GM12878 (cell line): ENCODE measurements around the gene HCFC1. TPM values are rescaled to one million over a fixed set of nuclear protein-coding genes. Genes with fewer than 3 reads are reported as not detected.

Experiments used
- ATAC-seq: fragments of 200-7000 bp; cut with Tn5 transposase; 3 replicates; pipeline ENCODE4 v1.9.1; 2020; ENCODE audit warnings: mild to moderate bottlenecking, moderate library complexity
- BruUV-seq: library from RNA; stranded (reverse); fragments of 400-500 nt; replicated peaks from 2 replicates; lab custom pipeline; 2021; lab: Mats Ljungman, UMichigan
- CTCF ChIA-PET: fragments of 300-600 bp; sonication (Branson Sonifier 250); formaldehyde crosslinking; extraction: SDS; loops from one replicate; lab custom pipeline; 2021; ENCODE audit warnings: inconsistent platforms; lab: Yijun Ruan, JAX
- POLR2A ChIA-PET: fragments of 350-600 bp; formaldehyde crosslinking; extraction: SDS; loops from one replicate; lab custom pipeline; 2021; ENCODE audit warnings: inconsistent platforms; lab: Charles Lee
- RAD21 ChIA-PET: fragments of 300-600 bp; sonication (Branson Sonifier 250); formaldehyde crosslinking; loops from one replicate; lab custom pipeline; 2023; ENCODE audit warnings: antibody characterized with exemption; ENCODE audit not compliant: unreplicated experiment; lab: Charles Lee
- SMC1A ChIA-PET: fragments of 300-600 bp; sonication (Branson Sonifier 250); formaldehyde crosslinking; loops from one replicate; lab custom pipeline; 2023; ENCODE audit not compliant: unreplicated experiment, uncharacterized antibody; lab: Charles Lee
- DNase-seq: peaks from one replicate; pipeline ENCODE4 v3.0.0-alpha.2; 2011; ENCODE audit warnings: low read depth, low spot score
- FAIRE-seq: peaks from 3 replicates; lab custom pipeline; 2011; peaks lifted over from hg19 to GRCh38; lab: Jason Lieb, UNC
- H2AFZ ChIP-seq: 2 replicates; pipeline ENCODE4 v1.6.0; 2011; ENCODE audit warnings: low read depth, low read length, control low read depth; ENCODE audit not compliant: control insufficient read depth
- H3K27ac ChIP-seq: 2 replicates; pipeline ENCODE4 v1.5.1; 2011; ENCODE audit warnings: control low read depth; ENCODE audit not compliant: control insufficient read depth, insufficient read depth
- H3K27me3 ChIP-seq, 2 experiments: replicated peaks in 1 of 2; 2 replicates each; pipeline versions ENCODE4 v1.6.0 to v1.6.1; 2011; ENCODE audit warnings: low read length in 1 of 2; ENCODE audit not compliant: control insufficient read depth in 2 of 2, insufficient read depth in 2 of 2
- H3K36me3 ChIP-seq, 2 experiments: 2 replicates each; pipeline ENCODE4 v1.5.1; 2011; ENCODE audit warnings: low read length in 1 of 2; ENCODE audit not compliant: control insufficient read depth in 2 of 2, insufficient read depth in 2 of 2
- H3K4me1 ChIP-seq: 2 replicates; pipeline ENCODE4 v1.6.1; 2011; ENCODE audit warnings: mild to moderate bottlenecking, low read length, moderate library complexity, mixed read lengths; ENCODE audit not compliant: control insufficient read depth, insufficient read depth
- H3K4me2 ChIP-seq: 2 replicates; pipeline ENCODE4 v1.6.0; 2011; ENCODE audit warnings: control low read depth; ENCODE audit not compliant: control insufficient read depth, insufficient read depth
- H3K4me3 ChIP-seq: fragments of 200-600 bp; sonication (generic); 2 replicates; pipeline ENCODE4 v1.5.1; 2016
- H3K79me2 ChIP-seq: 2 replicates; pipeline ENCODE4 v1.6.0; 2011; ENCODE audit warnings: low read length; ENCODE audit not compliant: control insufficient read depth, insufficient read depth
- H3K9ac ChIP-seq: 2 replicates; pipeline ENCODE4 v1.8.0; 2011; ENCODE audit warnings: low read length, control low read depth, mixed read lengths; ENCODE audit not compliant: control insufficient read depth, insufficient read depth
- H3K9me3 ChIP-seq: replicated peaks from 3 replicates; pipeline ENCODE4 v1.5.1; 2011; ENCODE audit warnings: mild to moderate bottlenecking, low read length; ENCODE audit not compliant: control insufficient read depth, insufficient read depth
- H4K20me1 ChIP-seq: 2 replicates; pipeline ENCODE4 v1.6.0; 2011; ENCODE audit not compliant: control insufficient read depth, insufficient read depth
- BHLHE40 ChIP-seq, 2 experiments: fragments of 450-650 bp in 1 of 2; IDR thresholded peaks; 2 replicates each; pipeline ENCODE4 v1.6.1; 2011 to 2017; ENCODE audit warnings: low read depth in 2 of 2, borderline replicate concordance in 1 of 2, improper control_type of control experiment in 1 of 2, low read length in 1 of 2, mild to moderate bottlenecking in 1 of 2
- CBX5 ChIP-seq: sonication (generic); IDR thresholded peaks from 2 replicates; pipeline ENCODE4 v1.6.1; 2016; ENCODE audit warnings: low read depth, moderate library complexity, mild to moderate bottlenecking, inconsistent platforms
- CHD2 ChIP-seq: IDR thresholded peaks from 2 replicates; pipeline ENCODE4 v1.6.1; 2011; ENCODE audit warnings: low read depth, low read length, improper control_type of control experiment, borderline replicate concordance
- CTCF ChIP-seq, 3 experiments: IDR thresholded peaks in 2 of 3; conservative IDR thresholded peaks in 1 of 3; 2 replicates each; pipeline ENCODE4 v1.5.1; 2011; ENCODE audit warnings: low read depth in 3 of 3, low read length in 3 of 3, mild to moderate bottlenecking in 3 of 3, control low read depth in 2 of 3, moderate library complexity in 2 of 3, inconsistent platforms in 1 of 3, mixed read lengths in 1 of 3; ENCODE audit not compliant: control insufficient read depth in 2 of 3, insufficient read depth in 1 of 3; ENCODE audit errors: extremely low read depth in 1 of 3
- GATAD2B ChIP-seq: fragments of 450-650 bp; conservative IDR thresholded peaks from 2 replicates; pipeline ENCODE4 v1.6.1; 2017; ENCODE audit warnings: low read depth, mild to moderate bottlenecking, moderate library complexity
- IKZF1 ChIP-seq: fragments of 450-650 bp; conservative IDR thresholded peaks from 2 replicates; pipeline ENCODE4 v1.6.1; 2017; ENCODE audit warnings: antibody characterized with exemption, mild to moderate bottlenecking
- IKZF2 ChIP-seq, 2 experiments: fragments of 450-650 bp; IDR thresholded peaks; 2 replicates each; pipeline ENCODE4 v1.6.1; 2017; ENCODE audit warnings: mild to moderate bottlenecking in 2 of 2, moderate library complexity in 2 of 2
- MEF2B ChIP-seq: fragments of 450-650 bp; IDR thresholded peaks from 2 replicates; pipeline ENCODE4 v1.6.1; 2018; ENCODE audit warnings: mild to moderate bottlenecking, moderate library complexity; ENCODE audit not compliant: partially characterized antibody, poor library complexity, severe bottlenecking
- SKIL ChIP-seq: fragments of 450-650 bp; IDR thresholded peaks from 2 replicates; pipeline ENCODE4 v1.6.1; 2017; ENCODE audit warnings: mild to moderate bottlenecking, low read depth, inconsistent platforms; ENCODE audit not compliant: poor library complexity, severe bottlenecking
- SMARCA5 ChIP-seq: fragments of 450-650 bp; IDR thresholded peaks from 2 replicates; pipeline ENCODE4 v1.6.1; 2017; ENCODE audit warnings: mild to moderate bottlenecking
- TCF12 ChIP-seq: IDR thresholded peaks from 2 replicates; pipeline ENCODE4 v1.6.1; 2011; ENCODE audit warnings: low read depth, mild to moderate bottlenecking, low read length
- TCF3 ChIP-seq: IDR thresholded peaks from 2 replicates; pipeline ENCODE4 v1.6.1; 2012; ENCODE audit warnings: low read depth, mild to moderate bottlenecking, low read length, borderline replicate concordance; ENCODE audit not compliant: insufficient read depth
- ZNF687 ChIP-seq: fragments of 450-650 bp; IDR thresholded peaks from 2 replicates; pipeline ENCODE4 v1.6.1; 2017; ENCODE audit warnings: mild to moderate bottlenecking, moderate library complexity
- WGBS: methylation state at CpG from one replicate; pipeline ENCODE4 v1.1.6; 2016; ENCODE audit warnings: low lambda C conversion rate; ENCODE audit not compliant: insufficient replicate concordance, insufficient coverage; ENCODE audit errors: missing lambda C conversion rate; 5-methylcytosine and 5-hydroxymethylcytosine counted together
- in situ Hi-C: fragments of 300-500 bp; cut with MboI; formaldehyde crosslinking; loops from 9 replicates; pipeline ENCODE4 v1.14.3; 2018; ENCODE audit warnings: mixed read lengths
- intact Hi-C: fragments of 100-400 bp; cut with micrococcal nuclease; formaldehyde crosslinking; loops from one replicate; pipeline ENCODE4 v1.14.2; 2022; ENCODE audit not compliant: unreplicated experiment
- polyA plus RNA-seq, 11 experiments: library from polyadenylated mRNA; depleted of rRNA in 4 of 11; unstranded in 6 of 11; stranded (reverse) in 5 of 11; fragments of >200 nt; fragmentation: Nextera tagmentation in 4 of 11; fragmentation: Illumina TruSeq in 1 of 11; extraction: Ambion mirVana in 4 of 11; extraction: Trizol in 1 of 11; gene quantifications; 1 replicate in 1 of 11; 2 replicates in 10 of 11; pipeline versions ENCODE4 v1.2.1 to v1.2.3, GENCODE V29; 2011 to 2016; ENCODE audit warnings: inconsistent platforms in 2 of 11, missing spikeins in 2 of 11, low read depth in 1 of 11
- total RNA-seq, 4 experiments: library from RNA; depleted of rRNA in 3 of 4; stranded (reverse); fragments of >200 nt in 3 of 4; fragmentation: Illumina TruSeq in 1 of 4; extraction: Trizol in 1 of 4; gene quantifications; 2 replicates each; pipeline versions ENCODE4 v1.2.1 to v1.2.3, GENCODE V29; 2013 to 2021

HCFC1 gene
- total and polyA plus RNA-seq, 10 of the 15 experiments (the other 5 are each of a cell fraction or from before 2014, with no cell fraction given) = 3.9 to 92.7 (median 23.5) TPM

DNA sequence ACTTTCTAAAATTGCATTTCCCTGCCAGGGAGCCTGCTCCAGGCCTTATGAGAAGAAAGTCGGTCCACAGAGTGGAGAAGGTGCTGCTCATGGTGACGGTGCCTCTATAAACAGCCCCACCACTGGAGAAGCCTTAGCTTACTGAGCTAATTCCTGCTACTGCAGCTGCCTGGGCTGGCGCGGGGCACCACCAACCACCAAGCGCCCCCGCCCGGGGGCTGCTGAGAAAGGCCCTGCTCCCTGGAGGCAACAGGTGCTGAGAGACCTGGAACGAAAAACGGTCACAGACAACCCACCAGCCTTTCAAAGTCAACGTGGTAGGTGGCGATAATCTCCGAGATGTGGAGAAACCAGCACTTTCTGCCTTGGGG lies 2.9 kb downstream of the HCFC1 start:
- whole genome bisulfite sequencing = 28% methylated on average over 12 of the region's 12 CpGs
- Histone ChIP-seq H3K27ac (peak overlapping the region; percentile 66), H4K20me1 (no peaks in the 10 kb centered on the region; the same call in 1 of the 2 replicates), H3K27me3 (no peaks in the 10 kb centered on the region), H3K9ac (peak overlapping the region; percentile 74), H3K79me2 (peaks cover 77% of the 10 kb centered on the region), H2AFZ (no peak overlapping the region), H3K9me3 (no peaks in the 10 kb centered on the region), H3K4me2 (peak overlapping the region; percentile 81), H3K4me3 (peak overlapping the region; percentile 80), H3K36me3 (peaks cover 4% of the 10 kb centered on the region in 2 experiments; a peak in 3 of 4 replicates), H3K4me1 (peaks cover 10% of the 10 kb centered on the region)
- intact Hi-C loops (loop anchor here (1.0 kb wide), 1 partner anchor 40 kb away; no protein-coding TSS in a partner anchor), in situ Hi-C loops (loop anchor here (10.0 kb wide), 1 partner anchor 1014 kb away; no protein-coding TSS in a partner anchor)
- ChIA-PET CTCF (interaction anchor here (0.9 to 5.9 kb wide), 9 partner anchors 12 to 205 kb away, joined by 3 to 35 read pairs (median 5); no protein-coding TSS in a partner anchor), RAD21 (interaction anchor here (0.9 to 6.4 kb wide), 6 partner anchors 12 to 52 kb away, joined by 3 to 48 read pairs (median 10); partner anchors contain the start of gene ARHGAP4), SMC1A (interaction anchor here (1.0 to 4.7 kb wide), 9 partner anchors 12 to 52 kb away, joined by 3 to 21 read pairs (median 4); partner anchors contain the start of gene ARHGAP4), POLR2A (interaction anchor here (0.9 to 7.9 kb wide), 7 partner anchors 13 to 52 kb away, joined by 3 to 68 read pairs (median 11); partner anchors contain the start of genes ARHGAP4 and IRAK1)
- DNase-seq = no peak
- FAIRE-seq = no peak
- no TSS peak for BruUV-seq
- no peak for ATAC-seq
- TF ChIP-seq TCF12 (peak; percentile 47; the same call in 1 of the 2 replicates), SMARCA5 (no peak), SKIL (no peak), BHLHE40 (IDR thresholded peaks at IDR 0.05; ENCODE audit: borderline replicate concordance in 1 of 2, low read depth in 2 of 2, low read length in 1 of 2) (0 out of 4 replicates have a peak, but pooled peaks of 1 of the 2 experiments have one; percentile 5), CHD2 (no peak), MEF2B (peak; percentile 52), IKZF2 (IDR thresholded peaks at IDR 0.05) (peak in 1 of 2 experiments; percentile 8; a peak in 1 of 4 replicates), TCF3 (0 out of 2 replicates have a peak, but pooled peaks have one; percentile 10), IKZF1 (peak; percentile 34; the same call in 1 of the 2 replicates), CTCF (IDR thresholded peaks at IDR 0.05 in 2 of 3, conservative IDR thresholded peaks at IDR 0.05 in 1 of 3; ENCODE audit: control insufficient read depth in 2 of 3, extremely low read depth in 1 of 3, insufficient read depth in 1 of 3, low read depth in 3 of 3, low read length in 3 of 3) (peak; percentile 12 to 20 (median 18); a peak in 2 of 6 replicates), ZNF687 (0 out of 2 replicates have a peak, but pooled peaks have one; percentile 19), GATAD2B (0 out of 2 replicates have a peak, but pooled peaks have one; percentile 20), CBX5 (no peak)
